GM18520 (cell line): ENCODE measurements around the gene TENM3.

Experiments
- ATAC-seq: cut with Tn5 transposase; IDR thresholded peaks from one replicate; pipeline ENCODE4 v1.9.1; 2021; ENCODE audit not compliant: unreplicated experiment

TENM3 gene

GRCh38 chr4:182252220-182252619 is 9.0 kb downstream of the TENM3 start:
- no peak for ATAC-seq

- ATAC-seq, result no peak
Observed at GRCh38 chr4:182254026-182254780, 11.0 kb downstream of the TENM3 start.

GRCh38 chr4:182255441-182256190 is 12.4 kb downstream of the TENM3 start:
- ATAC-seq, result no peak

GRCh38 chr4:182257016-182257415 is 13.8 kb downstream of the TENM3 start:
- no peak for ATAC-seq

GRCh38 chr4:182257503-182257902 is 14.3 kb downstream of the TENM3 start:
- no peak for ATAC-seq

GRCh38 chr4:182258441-182259000 is 15.3 kb downstream of the TENM3 start:
- ATAC-seq, result no peak

GRCh38 chr4:182261651-182262223 is 18.5 kb downstream of the TENM3 start:
- no peak for ATAC-seq

GRCh38 chr4:182263562-182263961 is 20.4 kb downstream of the TENM3 start:
- no peak for ATAC-seq

- no peak for ATAC-seq
Observed at GRCh38 chr4:182264139-182264752, 21.0 kb downstream of the TENM3 start.

- ATAC-seq, result no peak
Observed at GRCh38 chr4:182265881-182266280, 22.7 kb downstream of the TENM3 start.

- no peak for ATAC-seq
Observed at GRCh38 chr4:182267048-182267447, 23.8 kb downstream of the TENM3 start.

GRCh38 chr4:182268966-182269365 is 25.8 kb downstream of the TENM3 start:
- no peak for ATAC-seq

GRCh38 chr4:182271731-182272130 is 28.5 kb downstream of the TENM3 start:
- ATAC-seq, result no peak

- no peak for ATAC-seq
Observed at GRCh38 chr4:182272151-182272550, 28.9 kb downstream of the TENM3 start.

- ATAC-seq, result no peak
Observed at GRCh38 chr4:182273191-182273935, 30.2 kb downstream of the TENM3 start.

GRCh38 chr4:182276210-182277109 is 33.3 kb downstream of the TENM3 start:
- ATAC-seq, result no peak

- ATAC-seq, result no peak
Observed at GRCh38 chr4:182277377-182277776, 34.2 kb downstream of the TENM3 start.

GRCh38 chr4:182278729-182279128 is 35.5 kb downstream of the TENM3 start:
- ATAC-seq, result no peak

GRCh38 chr4:182280436-182281111 is 37.4 kb downstream of the TENM3 start:
- no peak for ATAC-seq
